Adipocyte (in vitro differentiated cells): ENCODE data around the gene RAB7A.
"Not testable (repeated sequence)": the region's sequence is repeated elsewhere in the genome, so short reads cannot be mapped to it uniquely, and the experiment has no call there.

Experiments
- DNase-seq: peaks from one replicate; pipeline ENCODE4 v3.0.0-alpha.2; 2015; ENCODE audit warnings: low read depth
- H3K27me3 ChIP-seq: replicated peaks from 2 replicates; pipeline ENCODE4 v1.7.0; 2013; ENCODE audit warnings: mild to moderate bottlenecking, low read length, moderate library complexity; ENCODE audit not compliant: control insufficient read depth, insufficient read depth
- H3K36me3 ChIP-seq: 2 replicates; pipeline ENCODE4 v1.7.0; 2013; ENCODE audit warnings: low read length, mild to moderate bottlenecking, moderate library complexity; ENCODE audit not compliant: control insufficient read depth, insufficient read depth, severe bottlenecking
- H3K4me1 ChIP-seq: 2 replicates; pipeline ENCODE4 v1.7.0; 2013; ENCODE audit warnings: mild to moderate bottlenecking, low read length, moderate library complexity; ENCODE audit not compliant: control insufficient read depth, insufficient read depth
- H3K4me3 ChIP-seq: 2 replicates; pipeline ENCODE4 v1.7.0; 2013; ENCODE audit warnings: mild to moderate bottlenecking, low read length, moderate library complexity
- H3K9ac ChIP-seq: 2 replicates; pipeline ENCODE4 v1.7.0; 2013; ENCODE audit warnings: mild to moderate bottlenecking, low read length, moderate library complexity
- H3K9me3 ChIP-seq: 2 replicates; pipeline ENCODE4 v1.7.0; 2013; ENCODE audit warnings: mild to moderate bottlenecking, low read length, moderate library complexity; ENCODE audit not compliant: control insufficient read depth

The RAB7A gene

DNA sequence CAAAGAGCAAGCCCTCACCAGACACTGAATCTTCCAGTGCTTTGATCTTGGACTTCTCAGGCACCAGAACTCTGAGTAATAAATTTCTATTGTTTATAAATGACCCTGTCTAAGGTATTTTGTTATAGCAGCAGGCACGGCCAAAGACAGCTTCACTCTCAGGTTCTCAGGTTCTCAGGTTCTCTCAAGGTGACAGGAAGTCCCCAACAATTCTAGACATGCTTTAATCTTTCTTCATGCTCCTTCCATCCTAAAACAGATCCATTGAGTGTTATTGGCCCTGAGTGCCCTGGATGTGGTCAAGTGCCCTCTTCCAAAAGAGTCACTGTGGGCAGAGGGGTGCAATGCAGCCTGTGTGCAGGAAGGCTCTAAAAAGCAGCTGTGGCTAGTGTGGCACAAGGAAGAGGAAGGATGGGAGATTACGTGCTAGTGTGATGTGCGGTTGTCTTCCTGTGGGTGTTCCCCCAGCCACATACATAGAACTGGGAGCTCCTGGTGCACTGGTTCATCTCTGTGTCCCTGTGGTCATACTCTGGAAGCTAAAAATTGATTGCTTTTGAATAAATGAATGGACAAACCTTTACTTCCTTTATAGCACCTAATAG lies 11.0 kb upstream of the RAB7A start:
- H3K27me3 ChIP-seq, result peaks cover 22% of the 10 kb centered on the region
- no peaks in the 10 kb centered on the region for H3K36me3 ChIP-seq
- no peak overlapping the region for H3K9ac ChIP-seq
- DNase-seq, result no peak
- H3K4me3 ChIP-seq, result no peak overlapping the region
- H3K4me1 ChIP-seq, result no peaks in the 10 kb centered on the region
- H3K9me3 ChIP-seq, result no peaks in the 10 kb centered on the region

DNA sequence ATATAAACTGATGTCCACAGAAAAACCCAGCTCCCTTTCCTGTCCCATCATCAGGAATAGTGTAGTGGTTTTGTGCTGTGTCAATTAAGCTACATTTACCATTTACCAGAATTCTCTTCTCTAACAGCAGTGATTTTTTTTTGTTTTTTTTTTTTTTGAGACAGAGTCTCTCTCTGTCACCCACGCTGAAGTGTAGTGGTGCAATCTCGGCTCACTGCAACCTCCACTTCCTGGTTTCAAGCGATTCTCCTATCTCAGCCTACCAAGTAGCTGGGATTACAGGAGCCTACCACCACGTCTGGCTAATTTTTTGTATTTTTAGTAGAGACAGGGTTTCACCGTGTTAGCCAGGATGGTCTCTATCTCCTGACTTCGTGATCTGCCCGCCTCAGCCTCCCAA lies 7.1 kb upstream of the RAB7A start:
- not testable (repeated sequence) for H3K36me3 ChIP-seq, DNase-seq, H3K9me3 ChIP-seq, H3K4me3 ChIP-seq, H3K27me3 ChIP-seq, H3K9ac ChIP-seq, H3K4me1 ChIP-seq

DNA sequence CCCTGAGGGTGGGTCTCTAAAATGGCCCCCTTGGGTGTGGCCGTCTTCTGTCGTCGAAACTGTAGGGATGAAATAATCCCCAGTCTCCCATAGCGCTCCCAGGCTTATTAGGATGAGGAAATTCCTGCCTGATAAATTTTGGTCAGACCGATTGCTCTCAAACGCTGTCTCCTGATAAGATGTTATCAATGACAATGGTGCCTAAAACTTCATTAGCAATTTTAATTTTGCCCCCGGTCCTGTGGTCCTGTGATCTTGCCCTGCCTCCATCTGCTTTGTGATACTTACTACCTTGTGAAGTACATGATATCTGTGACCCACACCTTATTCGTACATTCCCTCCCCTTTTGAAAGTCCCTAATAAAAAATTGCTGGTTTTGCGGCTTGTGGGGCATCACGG lies 5.1 kb upstream of the RAB7A start:
- H3K9me3 ChIP-seq, result no peaks in the 10 kb centered on the region
- H3K36me3 ChIP-seq, result no peaks in the 10 kb centered on the region
- no peak for DNase-seq
- H3K4me1 ChIP-seq, result no peaks in the 10 kb centered on the region
- H3K9ac ChIP-seq, result no peak overlapping the region
- peaks cover 4% of the 10 kb centered on the region for H3K27me3 ChIP-seq
- no peak overlapping the region for H3K4me3 ChIP-seq

DNA sequence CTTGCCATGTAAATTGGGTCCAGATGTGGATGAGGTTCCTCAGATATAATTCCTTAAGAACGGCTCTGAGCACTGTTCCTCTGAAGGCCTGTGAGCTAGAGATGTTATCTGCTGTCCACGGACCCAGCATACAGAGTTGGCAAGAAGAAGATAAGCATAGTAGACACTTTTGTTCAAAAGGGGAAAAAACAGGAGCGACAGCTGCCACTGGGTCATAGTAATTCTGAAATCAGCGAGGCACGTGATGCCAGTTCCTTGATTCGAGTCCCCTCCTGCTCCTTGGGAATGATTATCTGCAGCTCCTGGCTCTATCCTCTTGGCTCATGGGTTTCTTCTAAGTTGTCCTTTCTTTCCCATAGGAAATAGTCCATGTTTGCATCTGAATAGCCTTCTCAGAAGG lies 2.5 kb upstream of the RAB7A start:
- Histone ChIP-seq H3K9ac (no peak overlapping the region), H3K36me3 (no peaks in the 10 kb centered on the region), H3K27me3 (peaks cover 4% of the 10 kb centered on the region), H3K4me3 (no peak overlapping the region), H3K9me3 (no peaks in the 10 kb centered on the region), H3K4me1 (peaks cover 14% of the 10 kb centered on the region)
- no peak for DNase-seq

DNA sequence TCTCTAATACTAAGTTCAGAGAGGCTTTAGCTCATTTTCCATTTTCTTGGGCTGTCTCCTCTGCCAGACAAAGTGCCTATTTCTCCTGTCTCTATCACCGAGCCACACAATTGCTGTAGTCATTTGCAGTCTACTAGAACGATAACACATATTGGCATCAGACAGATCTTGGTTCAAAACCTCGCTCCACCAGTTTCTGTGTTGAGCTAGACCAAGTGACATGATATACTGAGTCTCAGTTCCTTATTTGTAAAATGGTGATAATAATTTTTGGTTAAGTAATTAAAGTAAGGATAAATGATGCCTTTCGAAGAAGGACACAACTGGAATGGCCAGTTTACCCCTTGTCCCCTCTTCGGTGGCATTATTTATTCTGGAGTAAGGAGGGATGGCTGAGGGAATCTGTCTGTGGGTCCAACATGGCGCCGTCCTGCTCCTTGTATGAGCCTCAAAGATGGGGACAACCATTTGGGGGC lies 398 bp upstream of the RAB7A start:
- Histone ChIP-seq H3K4me1 (peaks cover 32% of the 10 kb centered on the region), H3K4me3 (peak overlapping the region; percentile 91), H3K9me3 (no peaks in the 10 kb centered on the region), H3K27me3 (no peaks in the 10 kb centered on the region), H3K9ac (peak overlapping the region; percentile 38), H3K36me3 (no peaks in the 10 kb centered on the region)
- no peak for DNase-seq

DNA sequence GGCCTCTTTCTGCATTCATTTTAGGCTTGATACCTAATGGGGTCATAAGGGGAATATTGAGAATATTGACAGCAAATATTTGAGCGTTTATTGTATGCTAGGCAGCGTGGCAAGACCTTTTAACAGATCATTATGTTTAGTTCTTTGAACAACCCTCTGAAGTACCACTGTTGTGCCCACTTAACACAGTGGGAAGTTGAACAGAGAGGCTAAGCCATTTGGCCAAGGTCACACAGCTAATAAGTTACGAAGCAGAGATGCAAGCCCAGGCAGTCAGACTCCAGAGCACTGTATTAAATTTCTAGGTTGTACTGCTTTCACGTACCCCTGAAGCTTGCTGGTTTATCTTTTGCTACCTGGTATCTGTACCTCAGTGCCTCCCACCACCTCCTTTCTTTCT lies 1.1 kb downstream of the RAB7A start:
- peak overlapping the region; percentile 91 for H3K4me3 ChIP-seq
- H3K9ac ChIP-seq, result peak overlapping the region; percentile 97
- no peak for DNase-seq

DNA sequence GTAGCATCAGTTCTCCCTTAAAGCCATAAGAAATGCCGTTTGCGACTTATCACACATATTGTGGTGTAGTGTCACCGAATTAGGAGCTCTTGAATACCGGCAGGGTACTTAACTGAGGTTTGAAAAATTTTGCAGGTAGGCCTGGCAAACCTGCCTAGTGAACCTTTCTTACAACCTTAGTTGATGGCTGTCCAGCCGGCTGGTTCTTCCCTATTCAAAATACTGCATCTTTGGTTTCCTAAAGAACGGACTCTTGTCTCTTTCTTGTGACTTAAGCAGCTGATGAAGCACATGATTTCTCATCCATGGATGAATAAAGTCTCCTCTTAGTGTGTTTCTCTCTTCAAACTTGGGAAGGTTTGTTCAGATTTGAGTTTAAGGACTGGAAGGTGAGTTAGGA lies 1.5 kb downstream of the RAB7A start:
- H3K9me3 ChIP-seq, result no peaks in the 10 kb centered on the region
- H3K4me1 ChIP-seq, result peaks cover 45% of the 10 kb centered on the region
- H3K4me3 ChIP-seq, result peak overlapping the region; percentile 91
- DNase-seq, result no peak
- H3K27me3 ChIP-seq, result no peaks in the 10 kb centered on the region
- peak overlapping the region; percentile 97 for H3K9ac ChIP-seq
- no peaks in the 10 kb centered on the region for H3K36me3 ChIP-seq

More for the DNA sequence above, 1.1 kb downstream of the RAB7A start:
- no peaks in the 10 kb centered on the region for H3K36me3 ChIP-seq
- peaks cover 43% of the 10 kb centered on the region for H3K4me1 ChIP-seq
- no peaks in the 10 kb centered on the region for H3K27me3 ChIP-seq
- H3K9me3 ChIP-seq, result no peaks in the 10 kb centered on the region

DNA sequence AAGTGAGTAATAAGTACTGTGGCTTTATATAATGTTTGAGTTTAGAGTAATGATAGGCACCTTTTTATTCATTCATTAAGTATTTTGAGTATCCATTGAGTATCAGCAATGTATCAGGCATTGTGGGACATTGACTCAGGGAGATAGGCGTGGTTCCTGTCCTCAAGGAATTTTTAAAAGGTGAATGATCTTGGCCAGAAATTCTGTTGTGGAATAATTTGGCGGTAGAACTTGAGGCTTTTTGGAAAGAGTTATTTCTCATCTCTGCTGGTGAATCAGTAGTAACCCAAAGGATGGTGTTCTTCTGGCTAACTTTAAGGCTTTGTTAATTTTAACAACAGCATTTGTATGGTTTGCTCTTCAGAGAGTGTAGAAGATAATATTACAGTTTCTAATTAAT lies 2.0 kb downstream of the RAB7A start:
- Histone ChIP-seq H3K4me1 (peaks cover 51% of the 10 kb centered on the region), H3K4me3 (peak overlapping the region; percentile 91), H3K9me3 (no peaks in the 10 kb centered on the region), H3K36me3 (no peaks in the 10 kb centered on the region), H3K9ac (peak overlapping the region; percentile 97), H3K27me3 (no peaks in the 10 kb centered on the region)
- no peak for DNase-seq

DNA sequence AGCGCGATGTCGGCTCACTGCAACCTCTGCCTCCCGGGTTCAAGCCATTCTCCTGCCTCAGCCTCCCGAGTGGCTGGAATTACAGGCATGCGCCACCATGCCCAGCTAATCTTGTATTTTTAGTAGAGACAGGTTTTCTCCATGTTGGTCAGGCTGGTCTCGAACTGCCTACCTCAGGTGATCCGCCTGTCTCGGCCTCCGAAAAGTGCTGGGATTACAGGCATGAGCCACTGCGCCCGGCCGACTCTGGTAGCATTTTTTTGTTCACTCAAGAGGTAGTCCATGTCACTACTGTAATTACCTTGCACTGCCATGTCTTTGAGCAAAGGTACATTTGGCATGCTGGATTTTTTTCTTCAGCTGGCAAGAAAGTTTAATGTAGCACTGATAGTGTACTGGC lies 2.5 kb downstream of the RAB7A start:
- not testable (repeated sequence) for H3K27me3 ChIP-seq, H3K9me3 ChIP-seq, DNase-seq, H3K36me3 ChIP-seq
- H3K9ac ChIP-seq, result peak overlapping the region; percentile 97
- peaks cover 56% of the 10 kb centered on the region for H3K4me1 ChIP-seq
- peak overlapping the region; percentile 91 for H3K4me3 ChIP-seq

DNA sequence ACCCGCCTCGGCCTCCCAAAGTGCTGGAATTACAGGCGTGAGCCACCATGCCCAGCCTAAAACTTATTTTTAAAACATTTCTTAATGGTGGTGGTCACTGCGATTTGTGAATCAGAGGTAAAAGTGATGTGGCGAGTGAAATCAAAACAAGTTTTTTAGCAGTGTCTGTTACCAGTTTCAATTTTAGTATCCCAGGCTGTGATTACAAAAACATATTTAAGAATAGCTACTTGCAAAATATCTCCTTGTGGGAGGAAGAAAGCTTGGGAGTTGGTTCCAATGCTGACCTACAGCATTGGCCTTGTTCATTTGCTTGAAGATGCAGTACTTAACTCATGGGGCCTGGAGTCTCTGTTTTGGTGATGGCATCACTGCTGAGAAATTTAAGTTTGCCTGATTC lies 4.5 kb downstream of the RAB7A start:
- DNase-seq, result no peak
- H3K4me3 ChIP-seq, result peak overlapping the region; percentile 18

DNA sequence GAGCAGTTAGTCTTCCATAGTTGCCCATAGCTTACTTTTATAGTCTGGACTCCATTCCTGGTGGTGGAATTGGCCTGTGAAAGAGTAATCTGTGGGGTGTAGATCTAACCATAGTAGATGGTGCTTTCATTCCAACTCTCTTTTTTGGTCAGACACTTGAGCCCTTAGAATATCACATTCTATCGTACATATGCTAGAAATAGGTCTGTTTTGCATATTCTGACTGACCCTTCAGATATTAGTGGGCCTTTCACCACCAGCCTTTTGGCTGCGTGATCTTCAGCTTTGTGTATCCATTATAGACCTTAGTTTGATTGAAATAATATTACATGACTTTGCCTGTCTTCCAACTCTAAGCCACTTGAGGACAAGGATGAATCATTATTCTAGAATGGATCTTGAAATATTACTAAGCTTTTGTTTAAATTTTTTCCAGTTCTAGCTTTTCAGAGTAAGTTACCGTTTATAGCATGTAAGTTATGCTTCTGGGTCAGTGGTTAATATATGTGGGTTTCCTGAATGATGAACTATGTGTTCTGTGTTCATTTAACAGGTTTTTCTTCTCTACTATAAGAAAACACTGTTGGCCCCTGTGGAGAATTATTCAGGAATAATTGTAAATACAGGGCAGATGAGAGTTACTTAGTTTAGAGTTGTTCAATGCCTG lies 8.7 kb downstream of the RAB7A start:
- no peaks in the 10 kb centered on the region for H3K9me3 ChIP-seq
- DNase-seq, result no peak
- H3K36me3 ChIP-seq, result peaks cover 8% of the 10 kb centered on the region
- H3K4me1 ChIP-seq, result peaks cover 79% of the 10 kb centered on the region
- H3K27me3 ChIP-seq, result no peaks in the 10 kb centered on the region
- no peak overlapping the region for H3K4me3 ChIP-seq
- H3K9ac ChIP-seq, result no peak overlapping the region

More for the DNA sequence above, 4.5 kb downstream of the RAB7A start:
- peaks cover 75% of the 10 kb centered on the region for H3K4me1 ChIP-seq
- H3K9me3 ChIP-seq, result no peaks in the 10 kb centered on the region
- H3K9ac ChIP-seq, result no peak overlapping the region
- no peaks in the 10 kb centered on the region for H3K36me3 ChIP-seq
- H3K27me3 ChIP-seq, result no peaks in the 10 kb centered on the region
